Measurements from ENCODE around the gene MPIG6B. TPM values are rescaled to one million over a fixed set of nuclear protein-coding genes. Genes with fewer than 3 reads are reported as not detected.

MPIG6B gene
- total RNA-seq, 2 experiments from 2014 or later: not detected

- DNase-seq (ENCODE audit: low spot score): no peak
- ChIA-PET POLR2A (no interaction called here), CTCF (ENCODE audit: unreplicated experiment) (interaction anchor here (1.4 kb wide), 1 partner anchor 31 kb away, joined by 6 read pairs; the partner anchor contains the start of gene MSH5)
- no peak overlapping the region for H2AFZ ChIP-seq (ENCODE audit: low read length)
- H3K79me2 ChIP-seq (ENCODE audit: insufficient read depth, low read depth, low read length): no peaks in the 10 kb centered on the region
- H3K9me3 ChIP-seq (ENCODE audit: low read length): no peaks in the 10 kb centered on the region
- no peak for TF ChIP-seq CTCF (conservative IDR thresholded peaks at IDR 0.05; ENCODE audit: low read length)
- TF ChIP-seq EZH2phosphoT487 (IDR thresholded peaks at IDR 0.05; ENCODE audit: borderline replicate concordance, low read depth, low read length): no peak
- H3K4me3 ChIP-seq (ENCODE audit: low read depth, low read length, poor library complexity, severe bottlenecking): no peak overlapping the region
- no TSS peak for BruUV-seq (replicated peaks)
- no peak overlapping the region for H3K27ac ChIP-seq (ENCODE audit: low read depth, low read length, poor library complexity, severe bottlenecking)
- H3K36me3 ChIP-seq (ENCODE audit: insufficient read depth, low read length): peaks cover 4% of the 10 kb centered on the region; the same call in 1 of the 2 replicates
- no peaks in the 10 kb centered on the region for H3K9me2 ChIP-seq (ENCODE audit: insufficient read depth, low read length)
- H3K4me2 ChIP-seq (ENCODE audit: low read length): no peak overlapping the region
- intact Hi-C loops (cut with micrococcal nuclease; ENCODE audit: unreplicated experiment): no loop called here
- no peaks in the 10 kb centered on the region; the same call in 1 of the 2 replicates for H4K20me1 ChIP-seq (ENCODE audit: insufficient read depth, low read length)
- no peaks in the 10 kb centered on the region for H3K4me1 ChIP-seq (ENCODE audit: insufficient read depth, low read length, poor library complexity, severe bottlenecking)
Observed at GRCh38 chr6:31770860-31771259, 47.7 kb downstream of the MPIG6B start.

- TF ChIP-seq CTCF (conservative IDR thresholded peaks at IDR 0.05; ENCODE audit: low read length) (no peak), EZH2phosphoT487 (IDR thresholded peaks at IDR 0.05; ENCODE audit: borderline replicate concordance, low read depth, low read length) (no peak)
- Histone ChIP-seq H3K36me3 (ENCODE audit: insufficient read depth, low read length) (peaks cover 4% of the 10 kb centered on the region; the same call in 1 of the 2 replicates), H2AFZ (ENCODE audit: low read length) (no peak overlapping the region), H3K4me3 (ENCODE audit: low read depth, low read length, poor library complexity, severe bottlenecking) (no peak overlapping the region), H3K9me3 (ENCODE audit: low read length) (no peaks in the 10 kb centered on the region), H4K20me1 (ENCODE audit: insufficient read depth, low read length) (no peaks in the 10 kb centered on the region; the same call in 1 of the 2 replicates), H3K9me2 (ENCODE audit: insufficient read depth, low read length) (no peaks in the 10 kb centered on the region), H3K27ac (ENCODE audit: low read depth, low read length, poor library complexity, severe bottlenecking) (no peak overlapping the region), H3K4me1 (ENCODE audit: insufficient read depth, low read length, poor library complexity, severe bottlenecking) (no peaks in the 10 kb centered on the region), H3K79me2 (ENCODE audit: insufficient read depth, low read depth, low read length) (no peaks in the 10 kb centered on the region), H3K4me2 (ENCODE audit: low read length) (no peak overlapping the region)
- no peak for DNase-seq (ENCODE audit: low spot score)
- POLR2A ChIA-PET: interaction anchor here (0.6 kb wide), 1 partner anchor 70 kb away, joined by 3 read pairs; no protein-coding TSS in a partner anchor
- no TSS peak for BruUV-seq (replicated peaks)
- intact Hi-C loops (cut with micrococcal nuclease; ENCODE audit: unreplicated experiment): loop anchor here (2.0 kb wide), 1 partner anchor 59 kb away; no protein-coding TSS in a partner anchor
- CTCF ChIA-PET (ENCODE audit: unreplicated experiment): no interaction called here
Observed at GRCh38 chr6:31771992-31772358, 48.8 kb downstream of the MPIG6B start.

- H3K27ac ChIP-seq (ENCODE audit: low read depth, low read length, poor library complexity, severe bottlenecking): no peak overlapping the region
- no peak overlapping the region for H2AFZ ChIP-seq (ENCODE audit: low read length)
- H3K9me3 ChIP-seq (ENCODE audit: low read length): no peaks in the 10 kb centered on the region
- peaks cover 26% of the 10 kb centered on the region for H3K36me3 ChIP-seq (ENCODE audit: insufficient read depth, low read length)
- no peak for TF ChIP-seq EZH2phosphoT487 (IDR thresholded peaks at IDR 0.05; ENCODE audit: borderline replicate concordance, low read depth, low read length)
- TF ChIP-seq CTCF (conservative IDR thresholded peaks at IDR 0.05; ENCODE audit: low read length): no peak
- H3K79me2 ChIP-seq (ENCODE audit: insufficient read depth, low read depth, low read length): no peaks in the 10 kb centered on the region
- no peak overlapping the region for H3K4me2 ChIP-seq (ENCODE audit: low read length)
- no peak overlapping the region for H3K4me3 ChIP-seq (ENCODE audit: low read depth, low read length, poor library complexity, severe bottlenecking)
- intact Hi-C loops (cut with micrococcal nuclease; ENCODE audit: unreplicated experiment): no loop called here
- BruUV-seq (replicated peaks): no TSS peak
- no peaks in the 10 kb centered on the region for H3K4me1 ChIP-seq (ENCODE audit: insufficient read depth, low read length, poor library complexity, severe bottlenecking)
- no peak for DNase-seq (ENCODE audit: low spot score)
- H3K9me2 ChIP-seq (ENCODE audit: insufficient read depth, low read length): no peaks in the 10 kb centered on the region
- ChIA-PET CTCF (ENCODE audit: unreplicated experiment) (no interaction called here), POLR2A (interaction anchor here (0.6 to 0.8 kb wide), 2 partner anchors 36 to 93 kb away, joined by 3 read pairs; no protein-coding TSS in a partner anchor)
- H4K20me1 ChIP-seq (ENCODE audit: insufficient read depth, low read length): no peaks in the 10 kb centered on the region; the same call in 1 of the 2 replicates
Observed at GRCh38 chr6:31775184-31775583, 52.0 kb downstream of the MPIG6B start.
